SW480 (cell line): Measurements from ENCODE around the gene COL4A5.
"Not testable (repeated sequence)": the region's sequence is repeated elsewhere in the genome, so short reads cannot be mapped to it uniquely, and the experiment has no call there.

Source experiments
- DNase-seq: peaks from one replicate; pipeline ENCODE4 v3.0.0-alpha.2; 2016; ENCODE audit warnings: low spot score

The COL4A5 gene

DNA sequence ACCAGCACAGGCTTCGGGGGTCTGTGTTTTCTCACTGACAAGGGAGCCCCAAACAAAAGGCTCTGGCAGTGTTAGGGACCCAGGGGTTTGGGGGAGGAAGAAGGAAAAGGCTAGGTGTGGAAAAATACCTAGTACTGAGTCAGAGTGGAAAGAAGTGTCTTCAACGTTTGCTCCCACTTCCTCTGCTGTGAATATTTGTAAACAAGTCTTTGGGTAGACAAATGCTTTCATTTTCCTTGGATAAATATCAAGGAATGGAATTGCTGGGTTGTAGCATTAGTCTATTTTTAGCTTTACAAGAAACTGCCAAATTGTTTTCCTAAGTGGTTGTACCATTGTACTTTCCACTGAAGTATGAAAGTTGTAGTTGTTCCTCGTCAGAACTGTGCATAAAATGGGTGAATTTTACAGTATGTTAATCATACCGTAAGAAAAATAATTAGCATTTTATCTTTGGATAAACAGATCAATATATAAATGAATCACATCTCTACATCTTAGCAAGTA is 17.4 kb downstream of the COL4A5 start:
- DNase-seq: no peak

DNA sequence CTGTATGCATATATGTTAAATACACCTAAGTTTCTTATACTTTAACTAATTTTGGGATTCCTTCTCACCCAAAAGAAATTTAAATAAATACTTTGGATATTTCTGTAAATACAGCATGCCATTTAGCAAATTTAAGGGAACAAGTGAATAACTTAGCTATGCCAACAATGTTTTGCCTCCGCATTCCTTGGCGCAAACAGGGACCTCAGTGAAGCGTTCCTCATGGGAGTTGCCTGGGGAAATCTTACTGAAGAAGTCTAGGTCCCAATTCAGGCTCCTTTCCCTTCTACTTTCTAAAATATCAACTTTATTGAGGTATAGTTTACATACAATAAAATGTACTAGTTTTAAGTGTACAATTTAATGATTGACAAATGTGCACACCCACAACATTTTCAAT is 25.0 kb downstream of the COL4A5 start:
- DNase-seq: no peak

DNA sequence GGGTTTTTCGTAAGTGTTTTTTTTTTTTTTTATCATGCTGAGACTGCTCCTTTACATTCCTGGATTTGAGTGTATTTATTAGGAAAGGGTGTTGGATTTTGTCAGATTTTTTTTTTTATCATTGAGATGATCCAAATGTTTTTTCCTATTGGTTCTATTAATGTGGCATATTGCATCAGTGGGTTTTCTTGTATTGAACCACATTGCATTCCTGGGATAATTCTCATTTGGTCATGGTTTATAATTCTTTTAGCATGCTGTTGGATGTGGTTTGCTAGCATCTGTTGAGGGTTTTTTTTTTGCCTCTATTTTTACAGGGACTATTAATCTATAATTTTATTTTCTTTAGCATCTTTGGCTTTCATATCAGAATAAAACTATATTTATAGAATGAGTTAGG is 28.8 kb downstream of the COL4A5 start:
- no peak for DNase-seq

DNA sequence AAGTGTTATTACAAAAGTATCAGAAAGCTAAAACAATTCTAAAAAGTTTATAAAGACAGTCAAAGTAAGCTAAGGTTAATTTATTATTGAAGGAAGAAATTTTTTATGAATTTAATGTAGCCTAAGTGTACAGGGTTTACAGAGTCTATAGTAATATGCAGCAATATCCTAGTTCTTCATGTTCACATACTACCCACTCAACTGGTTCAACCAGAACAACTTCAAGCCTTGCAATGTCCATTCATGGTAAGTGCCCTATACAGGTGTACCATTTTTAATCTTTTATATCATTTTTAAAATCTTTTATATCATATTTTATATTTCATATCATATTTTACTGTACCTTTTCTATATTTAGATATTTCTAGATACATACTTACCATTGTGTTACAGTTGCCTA is 34.3 kb downstream of the COL4A5 start:
- DNase-seq: no peak

DNA sequence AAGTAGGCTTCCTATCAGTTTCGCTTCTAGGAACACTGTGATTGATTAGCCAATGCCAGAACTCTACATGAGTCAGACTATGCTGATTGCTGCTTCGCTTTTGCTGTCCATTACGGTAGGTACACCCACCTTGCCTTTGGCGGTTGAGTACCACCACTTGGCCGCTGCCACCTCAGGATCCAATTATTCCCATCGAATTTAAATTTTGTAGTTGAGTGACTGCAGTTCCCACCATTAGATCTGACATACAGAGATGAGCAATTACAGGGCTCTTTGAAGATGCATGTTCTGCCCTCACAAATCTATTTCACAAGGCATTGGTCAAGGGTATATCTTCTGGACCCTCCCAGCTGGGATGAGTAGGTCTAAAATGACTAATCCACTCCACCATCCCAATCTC is 41.9 kb downstream of the COL4A5 start:
- DNase-seq: not testable (repeated sequence)

DNA sequence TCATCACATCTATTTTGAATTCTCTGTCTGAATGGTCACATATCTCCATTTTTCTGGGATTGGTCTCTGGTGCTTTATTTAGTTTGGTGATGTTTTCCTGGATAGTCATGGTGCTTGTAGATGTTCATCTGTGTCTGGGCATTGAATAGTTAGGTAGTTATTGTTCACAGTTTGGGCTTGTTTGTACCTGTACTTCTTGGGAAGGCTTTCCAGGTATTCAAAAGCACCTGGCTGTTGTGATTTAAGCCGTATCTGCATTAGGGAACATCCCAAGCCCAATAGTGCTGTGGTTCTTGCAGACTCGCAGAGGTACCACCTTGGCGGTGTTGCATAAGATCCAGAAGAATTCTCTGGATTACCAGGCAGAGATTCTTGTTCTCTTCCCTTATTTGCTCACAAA is 44.6 kb downstream of the COL4A5 start:
- DNase-seq: no peak

DNA sequence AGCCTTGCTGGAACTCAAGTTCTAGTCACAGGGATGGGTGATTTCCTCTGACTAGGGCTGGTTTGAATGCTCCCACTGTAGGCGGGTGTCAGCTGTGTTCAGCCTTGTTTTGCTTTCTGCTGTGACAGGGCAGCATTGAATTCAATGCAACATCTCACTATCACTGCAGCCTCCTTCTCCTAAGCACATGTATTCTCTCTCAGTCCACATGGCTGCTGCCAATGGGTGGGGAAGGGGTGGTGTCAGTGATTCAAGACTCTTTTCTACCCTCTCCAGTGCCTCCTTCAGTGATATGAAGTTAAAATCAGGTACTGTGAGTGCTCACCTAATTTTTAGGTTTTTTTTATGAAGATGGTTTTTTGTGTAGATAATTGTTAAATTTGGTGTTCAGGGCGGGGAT is 46.3 kb downstream of the COL4A5 start:
- DNase-seq: no peak

DNA sequence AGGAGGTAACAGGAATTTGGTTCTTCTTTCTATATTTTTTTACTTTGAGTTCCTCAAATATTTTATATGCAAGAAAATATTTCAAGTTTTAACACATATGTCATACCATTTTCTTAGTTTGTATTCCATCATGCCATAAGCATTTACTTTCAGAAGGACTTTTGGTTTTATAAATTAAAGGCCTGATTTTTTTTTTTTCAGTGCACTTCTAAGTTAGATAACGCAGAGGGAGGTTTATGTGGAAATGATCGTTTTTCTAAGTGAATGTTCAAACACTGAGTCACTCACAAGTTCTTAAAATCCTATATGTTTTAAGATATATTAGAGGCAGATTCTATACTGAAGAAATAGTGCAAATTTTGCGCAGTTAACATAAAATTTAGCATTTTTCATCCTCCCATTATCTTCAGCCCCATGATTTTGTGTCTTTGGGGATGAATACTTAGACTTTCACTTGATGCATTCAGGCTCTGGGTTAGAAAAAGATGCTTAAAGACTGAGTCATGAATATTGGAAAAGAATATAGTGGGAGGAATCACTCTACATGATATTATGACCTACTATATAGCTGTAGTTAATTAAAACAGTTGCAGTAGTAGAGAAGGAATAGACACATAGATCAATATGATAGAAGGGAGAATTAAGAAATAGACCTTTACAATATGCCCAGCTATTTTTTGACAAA is 54.9 kb downstream of the COL4A5 start:
- DNase-seq: no peak

DNA sequence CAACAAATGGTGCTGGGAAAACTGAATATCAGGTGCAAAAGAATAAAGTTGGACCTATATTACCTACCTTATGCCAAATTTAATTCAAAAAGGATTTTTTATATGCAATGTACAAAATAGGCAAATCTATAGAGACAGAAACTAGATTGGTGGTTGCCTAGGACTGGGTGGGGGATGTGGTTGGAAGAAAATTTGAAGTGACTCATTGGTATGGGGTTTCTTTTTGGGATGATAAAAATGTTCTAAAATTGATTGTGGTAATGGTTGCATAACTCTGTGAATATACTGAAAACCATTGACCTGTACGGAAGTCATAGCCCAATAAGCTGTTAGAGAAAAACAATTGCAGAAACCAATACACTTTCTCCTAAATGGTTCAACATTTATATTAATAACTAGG is 72.1 kb downstream of the COL4A5 start:
- DNase-seq: no peak

DNA sequence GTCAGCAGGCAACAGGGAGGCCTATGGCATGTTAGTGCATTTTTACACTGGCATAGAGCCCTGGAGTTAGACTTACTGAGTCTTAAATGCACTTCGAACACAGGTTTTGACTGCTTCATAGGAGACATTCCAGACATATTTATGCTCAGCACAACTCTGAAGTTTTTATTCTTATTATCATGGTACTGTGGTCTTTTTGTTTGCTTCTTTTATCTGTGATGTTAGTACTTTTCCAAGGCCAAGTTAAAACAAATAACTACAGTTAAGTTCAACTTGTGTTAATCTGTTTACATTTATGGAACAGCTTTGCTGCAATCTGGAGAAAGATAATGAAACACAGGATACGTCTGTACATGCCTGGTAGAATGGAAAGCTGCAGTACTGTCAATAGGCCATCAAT is 76.5 kb downstream of the COL4A5 start:
- no peak for DNase-seq

DNA sequence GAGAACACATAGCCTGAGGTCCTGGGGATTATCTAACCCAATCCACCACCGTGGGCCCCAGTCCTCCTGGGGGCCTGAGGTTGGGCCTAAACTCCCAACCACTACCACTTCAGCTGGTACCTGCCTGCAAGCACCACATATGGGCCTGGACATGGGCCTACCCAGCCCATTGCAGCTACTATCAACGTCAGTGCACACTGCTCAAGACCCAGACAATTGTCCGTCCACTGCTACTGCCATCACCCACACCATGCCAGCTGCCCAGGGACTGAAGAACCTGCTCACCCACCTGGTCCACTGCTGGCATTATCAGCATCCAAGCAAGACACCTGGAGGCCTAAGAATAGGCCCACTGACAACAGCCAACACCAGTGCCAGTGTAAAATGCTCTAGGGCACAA is 88.1 kb downstream of the COL4A5 start:
- no peak for DNase-seq

DNA sequence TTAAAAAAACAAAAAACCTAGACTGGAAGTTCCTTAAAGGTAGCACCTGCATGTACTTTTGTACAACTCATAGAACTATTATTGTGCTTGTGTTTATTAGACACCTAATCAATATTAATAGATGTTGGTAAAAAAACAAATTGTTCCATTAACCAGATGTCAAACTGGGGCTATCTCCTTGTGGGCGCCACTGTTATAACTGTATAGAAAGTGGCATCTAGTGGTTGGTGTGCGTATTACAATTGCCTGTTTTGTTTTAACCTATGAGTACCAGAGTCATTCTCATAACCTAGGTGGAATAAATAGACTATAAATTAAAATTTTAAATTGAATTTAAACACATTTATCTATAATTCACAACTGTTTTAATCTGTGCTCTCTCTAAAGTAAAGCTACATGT is 97.4 kb downstream of the COL4A5 start:
- peak; percentile 19 for DNase-seq

DNA sequence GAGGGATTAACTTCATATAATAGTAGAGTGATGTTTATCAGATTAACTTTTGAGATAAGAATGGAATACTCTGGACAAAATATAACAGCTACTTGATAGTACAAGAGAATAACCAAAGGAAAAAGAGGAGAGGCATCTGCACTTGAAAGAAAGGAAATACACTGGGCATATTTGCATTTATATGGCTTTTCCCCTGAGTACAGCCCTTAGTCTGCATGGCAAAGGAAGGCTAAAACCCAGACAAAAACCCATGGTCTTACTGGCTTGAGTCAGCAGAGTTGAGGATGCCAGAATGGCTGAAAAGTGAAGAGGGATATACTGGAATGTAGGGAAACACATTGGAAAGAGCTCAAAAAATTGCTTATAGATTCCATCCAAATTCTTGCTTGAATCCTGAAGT is 101.6 kb downstream of the COL4A5 start:
- no peak for DNase-seq

DNA sequence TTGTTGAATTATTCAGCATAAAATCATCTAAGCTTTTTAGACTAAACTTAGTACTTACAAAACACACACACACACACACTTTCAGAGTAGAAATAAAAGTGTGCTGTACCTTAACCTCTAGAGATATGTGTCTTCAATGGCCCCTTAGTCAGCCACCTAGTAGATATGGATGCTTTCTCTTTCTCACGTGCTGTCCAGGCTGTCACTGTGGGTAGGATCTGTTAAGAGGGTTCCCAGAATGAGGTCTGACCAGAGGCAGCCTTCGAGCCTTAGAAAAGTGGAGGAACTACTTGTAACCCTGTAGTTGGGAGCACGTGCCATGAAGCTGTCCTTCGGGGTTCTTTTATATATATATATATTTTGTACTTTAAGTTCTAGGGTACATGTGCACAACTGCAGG is 117.9 kb downstream of the COL4A5 start:
- DNase-seq: no peak

DNA sequence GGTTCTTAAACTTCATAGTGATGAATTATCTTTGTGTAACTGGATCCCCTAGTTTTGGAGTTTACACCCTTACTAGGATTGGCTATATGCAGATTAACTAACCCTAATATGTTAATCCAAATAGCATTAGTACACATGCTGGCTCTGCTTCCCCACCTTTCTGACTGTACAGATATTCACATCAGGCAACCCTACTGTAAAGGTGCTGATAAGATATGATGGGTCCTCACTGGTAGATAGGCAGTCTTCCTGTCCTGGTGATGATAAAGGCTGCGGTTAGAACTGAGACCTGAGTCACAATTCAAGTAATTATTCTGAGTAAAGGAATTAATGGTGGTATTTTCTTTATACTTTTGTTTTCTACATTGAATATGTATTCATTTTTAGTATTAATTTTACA is 118.6 kb downstream of the COL4A5 start:
- DNase-seq: no peak

DNA sequence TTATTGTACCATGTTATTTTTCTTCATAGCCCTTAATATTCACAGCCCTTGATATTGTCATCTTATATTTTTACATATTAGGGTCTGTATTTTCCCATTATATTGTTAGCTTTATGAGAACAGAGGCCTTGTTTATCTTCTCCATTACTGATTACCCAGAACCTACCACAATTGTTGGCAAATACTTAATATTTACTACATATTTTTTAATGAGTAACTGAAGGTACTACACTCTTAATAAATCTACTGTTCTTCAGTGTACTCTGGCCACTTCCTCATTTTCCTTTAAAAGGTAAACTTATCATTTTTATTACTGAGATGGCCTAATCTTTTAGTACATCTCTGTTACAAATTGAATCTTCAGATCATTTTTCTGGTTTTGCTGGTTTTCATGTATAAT is 133.5 kb downstream of the COL4A5 start:
- no peak for DNase-seq

DNA sequence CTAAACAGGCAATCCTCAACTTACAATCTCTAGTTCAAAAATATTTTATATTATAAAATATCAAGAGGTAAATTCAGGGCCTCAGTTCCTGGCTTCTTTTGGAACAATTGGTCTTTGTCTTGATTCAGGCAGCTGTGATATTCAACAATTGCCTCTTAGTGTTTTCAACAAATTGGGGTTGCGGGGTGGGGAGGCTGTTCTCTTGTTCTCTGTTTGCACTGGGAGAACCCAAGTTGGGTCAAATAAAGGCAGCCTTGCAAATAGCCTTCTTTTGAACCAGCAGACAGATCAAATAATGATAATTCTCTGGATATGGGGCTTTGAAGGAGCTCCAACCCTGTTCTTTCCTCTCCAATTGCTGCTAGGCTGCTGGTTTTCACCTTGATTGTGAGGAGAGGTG is 142.5 kb downstream of the COL4A5 start:
- DNase-seq: no peak

DNA sequence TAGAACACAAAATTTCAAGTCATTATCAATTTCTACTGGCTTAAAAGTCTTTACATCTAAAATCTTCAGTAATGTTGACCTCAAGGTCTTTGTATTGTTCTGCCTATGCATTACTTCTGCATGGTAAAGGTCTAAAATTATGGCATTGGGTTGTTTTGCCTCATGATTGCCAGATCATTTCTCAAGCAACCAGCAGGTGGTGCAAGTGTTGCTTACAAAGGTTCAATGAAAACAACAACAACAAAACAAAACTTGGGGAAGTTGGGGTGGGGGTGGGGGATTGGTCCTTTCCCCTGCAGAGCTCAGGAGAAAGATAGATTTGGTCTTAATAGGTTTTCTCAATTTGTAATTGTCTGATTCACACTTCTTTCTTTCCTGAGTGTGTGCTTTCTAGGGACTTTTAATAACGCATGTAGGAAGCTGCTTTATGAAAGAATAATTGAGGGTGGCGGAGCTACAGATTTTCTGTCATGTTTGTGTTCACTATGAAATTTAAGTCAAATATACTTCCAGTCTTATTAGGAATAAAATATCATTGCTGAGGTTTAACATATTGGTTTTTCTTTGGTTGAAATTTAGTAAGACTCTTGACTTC is 145.1 kb downstream of the COL4A5 start:
- DNase-seq: no peak

DNA sequence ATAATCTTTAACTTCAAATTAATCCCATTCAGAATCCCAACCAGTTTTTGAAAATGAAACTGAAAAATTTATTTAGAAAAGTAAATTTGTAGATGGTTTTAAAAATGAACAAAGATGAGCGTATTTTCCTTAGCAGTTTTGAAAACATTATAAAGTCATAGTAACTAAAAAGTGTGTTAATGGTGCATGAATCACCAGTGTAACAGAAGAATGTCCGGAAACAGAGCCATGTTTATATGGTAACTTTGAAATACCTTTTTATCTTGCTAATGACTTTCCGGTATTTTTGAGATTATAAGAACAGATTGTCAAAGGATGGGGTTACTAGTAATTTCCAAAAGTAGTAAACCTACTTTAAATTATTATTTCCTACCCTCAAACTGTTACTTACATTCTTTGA is 150.9 kb downstream of the COL4A5 start:
- DNase-seq: no peak

DNA sequence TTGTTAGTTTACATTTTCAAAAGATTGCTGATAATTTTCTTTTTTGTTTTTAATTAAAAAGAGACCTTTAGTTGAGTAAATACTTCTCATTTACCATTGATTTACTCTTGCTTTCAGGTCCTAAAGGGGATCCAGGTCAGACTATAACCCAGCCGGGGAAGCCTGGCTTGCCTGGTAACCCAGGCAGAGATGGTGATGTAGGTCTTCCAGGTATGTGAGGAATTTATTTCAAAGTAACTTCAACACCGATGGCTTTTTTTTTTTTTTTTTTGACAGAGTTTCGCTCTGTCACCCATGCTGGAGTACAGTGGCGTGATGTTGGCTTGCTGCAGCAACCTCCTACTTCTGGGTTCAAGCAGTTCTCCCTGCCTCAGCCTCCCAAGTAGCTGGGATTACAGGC is 161.6 kb downstream of the COL4A5 start:
- no peak for DNase-seq

DNA sequence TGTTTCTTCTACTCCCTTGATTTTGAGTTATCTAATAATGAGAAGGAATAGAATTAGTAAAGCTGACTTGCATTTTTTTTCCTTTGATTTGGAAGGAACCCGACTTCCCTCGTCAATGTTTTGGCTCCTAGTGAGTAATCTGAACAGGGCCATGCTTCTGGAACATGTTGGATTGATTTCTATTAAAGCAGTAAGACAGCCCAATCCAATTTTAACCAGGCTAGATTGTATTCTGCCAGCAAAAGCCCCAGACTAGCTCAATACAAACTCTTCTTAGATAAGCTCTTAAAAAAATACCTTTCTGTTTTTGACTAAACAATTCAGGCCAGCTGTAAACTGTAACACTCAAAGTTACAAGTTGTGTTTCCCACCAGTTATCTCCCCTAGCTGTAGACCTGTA is 170.5 kb downstream of the COL4A5 start:
- DNase-seq: no peak

DNA sequence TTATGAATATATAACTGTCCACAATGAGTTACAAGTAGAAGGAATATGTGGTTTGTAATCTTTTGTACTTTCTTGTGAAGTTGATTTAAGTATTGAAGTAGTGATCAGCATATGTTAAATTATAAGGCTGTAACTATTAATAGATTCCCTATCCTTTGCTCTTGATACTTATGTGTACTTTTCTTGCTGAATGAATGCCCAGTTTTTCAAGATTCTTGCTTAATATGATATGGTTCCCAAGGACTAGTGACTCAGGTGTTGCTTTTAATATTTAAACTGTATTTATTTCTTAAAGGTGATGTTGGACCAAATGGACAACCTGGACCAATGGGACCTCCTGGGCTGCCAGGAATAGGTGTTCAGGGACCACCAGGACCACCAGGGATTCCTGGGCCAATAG is 175.0 kb downstream of the COL4A5 start:
- DNase-seq: no peak

DNA sequence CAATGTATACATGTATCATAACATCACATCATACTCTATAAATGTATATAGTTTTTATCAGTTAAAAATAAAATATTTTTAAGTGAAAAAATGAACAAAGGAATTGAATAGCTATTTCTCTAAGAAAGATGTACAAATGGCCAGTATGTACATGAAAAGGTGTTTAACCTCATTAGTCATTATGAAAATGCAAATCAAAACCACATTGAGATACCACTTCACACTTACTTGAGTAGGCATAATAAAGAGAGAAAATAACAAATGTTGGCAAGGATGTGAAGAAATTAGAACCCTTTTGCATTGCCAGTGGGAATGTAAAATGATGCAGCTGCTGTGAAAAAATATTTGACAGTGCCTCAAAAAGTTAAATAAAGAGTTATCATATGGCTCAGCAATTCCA is 201.2 kb downstream of the COL4A5 start:
- no peak for DNase-seq

DNA sequence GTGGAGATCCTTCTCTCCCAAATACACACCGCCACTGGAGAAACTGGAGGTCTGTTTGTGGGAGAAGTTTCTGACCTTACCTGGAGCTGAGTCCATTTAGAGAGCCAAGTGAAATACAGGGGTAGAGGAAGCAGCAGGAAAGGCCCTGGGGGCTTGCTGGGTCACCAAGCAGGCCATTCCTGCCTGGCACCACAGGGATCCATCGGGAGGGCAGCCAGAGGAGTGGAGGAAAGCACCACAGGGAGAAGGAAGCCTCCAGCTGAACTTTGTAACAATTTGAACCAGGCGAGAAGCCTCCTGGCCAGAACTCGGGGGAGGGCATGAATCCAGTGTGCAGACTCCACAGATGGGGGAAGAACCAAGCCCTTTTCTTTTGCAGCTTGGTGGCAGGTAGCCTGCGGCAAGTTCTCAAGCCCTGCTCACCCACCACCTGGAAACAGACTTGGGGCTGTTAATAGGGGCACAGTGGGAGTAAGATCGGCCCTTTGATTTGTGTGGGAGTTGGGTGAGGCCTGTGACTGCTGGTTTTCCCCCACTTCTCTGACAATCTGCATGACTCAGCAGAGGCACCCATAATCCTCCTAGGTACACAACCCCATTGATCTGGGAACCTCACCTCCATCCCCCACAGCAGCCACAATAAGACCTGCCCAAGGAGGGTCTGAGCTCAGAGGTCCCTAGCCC is 202.1 kb downstream of the COL4A5 start:
- DNase-seq: no peak
